Osteocyte (in vitro differentiated cells): ENCODE measurements around the gene AIMP1. TPM values are rescaled to one million over a fixed set of nuclear protein-coding genes. Genes with fewer than 3 reads are reported as not detected.

Experiments
- DNase-seq: peaks from one replicate; pipeline ENCODE4 v3.0.0; 2021; ENCODE audit warnings: mixed read lengths; ENCODE audit not compliant: unreplicated experiment; ENCODE audit errors: extremely low spot score
- H3K27ac Mint-ChIP-seq: one replicate; pipeline ENCODE4 v1.8.0; 2021; ENCODE audit warnings: mild to moderate bottlenecking, mixed read lengths; ENCODE audit not compliant: unreplicated experiment
- H3K27me3 Mint-ChIP-seq: one replicate; pipeline ENCODE4 v1.8.0; 2021; ENCODE audit warnings: mixed read lengths; ENCODE audit not compliant: unreplicated experiment
- H3K36me3 Mint-ChIP-seq: one replicate; pipeline ENCODE4 v1.8.0; 2021; ENCODE audit warnings: mixed read lengths; ENCODE audit not compliant: unreplicated experiment
- H3K4me1 Mint-ChIP-seq: one replicate; pipeline ENCODE4 v1.8.0; 2021; ENCODE audit warnings: mixed read lengths; ENCODE audit not compliant: unreplicated experiment
- H3K4me3 Mint-ChIP-seq: one replicate; pipeline ENCODE4 v1.8.0; 2021; ENCODE audit warnings: mild to moderate bottlenecking, moderate library complexity, mixed read lengths; ENCODE audit not compliant: unreplicated experiment
- H3K9me3 Mint-ChIP-seq: one replicate; pipeline ENCODE4 v1.8.0; 2021; ENCODE audit warnings: mixed read lengths; ENCODE audit not compliant: unreplicated experiment
- total RNA-seq: library from RNA; stranded (reverse); gene quantifications from 2 replicates; pipeline ENCODE4 v1.2.1, GENCODE V29; 2021
- TF ChIP-seq, protein P1 (sequence below): fragments of 200-600 bp; sonication (generic); IDR thresholded peaks from 2 replicates; pipeline ENCODE4 v1.5.0; 2021; ENCODE audit warnings: antibody characterized with exemption, mild to moderate bottlenecking, moderate library complexity

The AIMP1 gene
- total RNA-seq, 1 donor from 2014 or later = 41.2 TPM

DNA sequence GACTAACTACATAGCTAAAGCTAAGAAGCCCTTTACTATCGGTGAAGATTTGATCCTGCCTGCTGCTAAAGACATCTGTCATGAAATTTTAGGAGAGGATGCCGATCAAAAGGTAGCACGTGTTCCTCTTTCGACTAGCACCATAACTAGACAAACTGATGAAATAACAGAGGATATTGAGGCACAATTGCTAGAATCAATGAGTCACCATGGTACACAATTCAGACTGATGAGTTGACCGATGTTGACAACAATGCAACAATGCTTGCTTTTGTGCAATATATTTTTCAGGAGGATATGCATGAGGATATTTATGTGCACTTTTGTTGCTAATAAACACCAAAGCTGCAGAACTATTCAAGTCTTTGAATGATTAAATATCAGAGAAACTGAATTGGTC, 24.7 kb upstream of the AIMP1 start:
- H3K27me3 Mint-ChIP-seq = no peaks in the 10 kb centered on the region
- no peaks in the 10 kb centered on the region for H3K9me3 Mint-ChIP-seq
- H3K4me3 Mint-ChIP-seq = no peak overlapping the region
- no peak for DNase-seq
- H3K4me1 Mint-ChIP-seq = peaks cover 8% of the 10 kb centered on the region
- H3K27ac Mint-ChIP-seq = no peak overlapping the region
- TF ChIP-seq, protein P1, sequence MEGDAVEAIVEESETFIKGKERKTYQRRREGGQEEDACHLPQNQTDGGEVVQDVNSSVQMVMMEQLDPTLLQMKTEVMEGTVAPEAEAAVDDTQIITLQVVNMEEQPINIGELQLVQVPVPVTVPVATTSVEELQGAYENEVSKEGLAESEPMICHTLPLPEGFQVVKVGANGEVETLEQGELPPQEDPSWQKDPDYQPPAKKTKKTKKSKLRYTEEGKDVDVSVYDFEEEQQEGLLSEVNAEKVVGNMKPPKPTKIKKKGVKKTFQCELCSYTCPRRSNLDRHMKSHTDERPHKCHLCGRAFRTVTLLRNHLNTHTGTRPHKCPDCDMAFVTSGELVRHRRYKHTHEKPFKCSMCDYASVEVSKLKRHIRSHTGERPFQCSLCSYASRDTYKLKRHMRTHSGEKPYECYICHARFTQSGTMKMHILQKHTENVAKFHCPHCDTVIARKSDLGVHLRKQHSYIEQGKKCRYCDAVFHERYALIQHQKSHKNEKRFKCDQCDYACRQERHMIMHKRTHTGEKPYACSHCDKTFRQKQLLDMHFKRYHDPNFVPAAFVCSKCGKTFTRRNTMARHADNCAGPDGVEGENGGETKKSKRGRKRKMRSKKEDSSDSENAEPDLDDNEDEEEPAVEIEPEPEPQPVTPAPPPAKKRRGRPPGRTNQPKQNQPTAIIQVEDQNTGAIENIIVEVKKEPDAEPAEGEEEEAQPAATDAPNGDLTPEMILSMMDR = no peak
- H3K36me3 Mint-ChIP-seq = peaks cover 30% of the 10 kb centered on the region

DNA sequence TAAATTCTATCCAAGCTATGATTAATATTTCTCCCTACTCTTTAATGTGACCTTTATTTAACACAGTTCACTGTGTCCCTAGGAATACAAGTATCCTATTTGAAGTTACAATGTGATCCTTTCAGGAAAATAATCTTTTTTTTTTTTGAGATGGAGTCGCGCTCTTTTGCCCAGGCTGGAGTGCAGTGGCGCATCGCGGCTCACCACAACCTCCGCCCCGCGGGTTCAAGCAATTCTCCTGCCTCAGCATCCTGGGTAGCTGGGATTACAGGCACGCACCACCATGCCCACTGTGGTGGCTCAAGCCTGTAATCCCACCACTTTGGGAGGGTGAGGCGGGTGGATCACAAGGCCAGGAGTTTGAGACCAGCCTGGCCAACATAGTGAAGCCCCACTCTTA, 22.3 kb upstream of the AIMP1 start:
- peaks cover 26% of the 10 kb centered on the region for H3K36me3 Mint-ChIP-seq
- H3K4me1 Mint-ChIP-seq = no peaks in the 10 kb centered on the region
- H3K27me3 Mint-ChIP-seq = no peaks in the 10 kb centered on the region
- H3K4me3 Mint-ChIP-seq = no peak overlapping the region
- no peak overlapping the region for H3K27ac Mint-ChIP-seq
- TF ChIP-seq, protein P1 = no peak
- H3K9me3 Mint-ChIP-seq = no peaks in the 10 kb centered on the region
- no peak for DNase-seq

DNA sequence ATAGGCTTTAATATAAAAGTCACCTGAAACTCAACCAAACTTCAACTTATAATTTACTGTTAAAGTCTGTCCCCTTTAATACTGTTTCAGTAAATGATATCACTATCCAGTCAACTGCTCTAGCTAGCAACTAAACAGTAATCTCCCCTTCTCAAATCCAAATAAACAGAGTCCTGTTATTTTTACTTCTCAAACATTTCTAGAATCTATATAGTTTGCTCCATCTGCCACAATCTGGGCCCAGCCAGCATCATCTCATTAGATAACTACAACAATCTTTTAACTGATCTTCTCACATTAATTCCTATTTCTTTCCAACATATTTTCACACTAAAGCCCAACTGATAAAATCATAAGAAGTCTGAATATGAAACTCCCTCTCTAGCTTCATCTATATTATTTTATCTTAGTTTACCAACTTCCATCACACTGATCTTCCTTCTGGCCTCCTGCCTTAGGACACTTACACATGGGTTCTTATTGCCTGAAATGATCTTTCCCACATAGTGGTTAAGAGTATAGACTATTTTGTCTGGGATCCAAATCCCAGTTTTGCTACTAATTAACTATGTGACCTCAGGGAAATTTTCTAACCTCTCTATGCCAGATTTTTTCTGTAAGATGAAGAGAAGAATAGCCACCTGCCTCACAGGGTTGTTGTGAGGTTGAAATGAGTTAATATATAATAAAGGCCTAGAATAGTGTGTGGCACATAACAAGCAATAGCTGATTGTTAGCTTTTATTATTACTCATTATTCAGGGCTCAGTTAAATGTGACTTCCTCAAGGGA, 18.9 kb upstream of the AIMP1 start:
- H3K4me3 Mint-ChIP-seq = no peak overlapping the region
- no peaks in the 10 kb centered on the region for H3K27me3 Mint-ChIP-seq
- DNase-seq = no peak
- H3K9me3 Mint-ChIP-seq = no peaks in the 10 kb centered on the region
- H3K4me1 Mint-ChIP-seq = peaks cover 12% of the 10 kb centered on the region
- H3K36me3 Mint-ChIP-seq = peaks cover 34% of the 10 kb centered on the region
- TF ChIP-seq, protein P1 = no peak
- H3K27ac Mint-ChIP-seq = no peak overlapping the region

DNA sequence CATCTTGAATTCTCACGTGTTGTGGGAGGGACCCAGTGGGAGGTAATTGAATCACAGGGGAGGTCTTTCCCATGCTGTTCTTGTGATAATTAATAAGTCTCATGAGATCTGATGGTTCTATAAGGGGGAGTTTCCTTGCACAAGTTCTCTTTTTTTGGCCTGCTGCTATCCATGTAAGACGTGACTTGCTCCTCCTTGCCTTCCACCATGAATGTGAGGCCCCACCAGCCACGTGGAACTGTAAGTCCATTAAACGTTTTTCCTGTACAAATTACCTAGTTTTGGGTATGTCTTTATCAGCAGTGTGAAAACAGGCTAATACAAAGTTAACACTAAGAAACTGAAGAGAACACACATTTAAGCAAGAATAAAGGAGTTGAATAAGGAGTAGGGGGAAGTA, 16.4 kb upstream of the AIMP1 start:
- H3K36me3 Mint-ChIP-seq = peaks cover 27% of the 10 kb centered on the region
- H3K4me3 Mint-ChIP-seq = no peak overlapping the region
- peaks cover 12% of the 10 kb centered on the region for H3K4me1 Mint-ChIP-seq
- no peaks in the 10 kb centered on the region for H3K27me3 Mint-ChIP-seq
- no peak for DNase-seq
- TF ChIP-seq, protein P1 = no peak
- no peaks in the 10 kb centered on the region for H3K9me3 Mint-ChIP-seq
- H3K27ac Mint-ChIP-seq = no peak overlapping the region

DNA sequence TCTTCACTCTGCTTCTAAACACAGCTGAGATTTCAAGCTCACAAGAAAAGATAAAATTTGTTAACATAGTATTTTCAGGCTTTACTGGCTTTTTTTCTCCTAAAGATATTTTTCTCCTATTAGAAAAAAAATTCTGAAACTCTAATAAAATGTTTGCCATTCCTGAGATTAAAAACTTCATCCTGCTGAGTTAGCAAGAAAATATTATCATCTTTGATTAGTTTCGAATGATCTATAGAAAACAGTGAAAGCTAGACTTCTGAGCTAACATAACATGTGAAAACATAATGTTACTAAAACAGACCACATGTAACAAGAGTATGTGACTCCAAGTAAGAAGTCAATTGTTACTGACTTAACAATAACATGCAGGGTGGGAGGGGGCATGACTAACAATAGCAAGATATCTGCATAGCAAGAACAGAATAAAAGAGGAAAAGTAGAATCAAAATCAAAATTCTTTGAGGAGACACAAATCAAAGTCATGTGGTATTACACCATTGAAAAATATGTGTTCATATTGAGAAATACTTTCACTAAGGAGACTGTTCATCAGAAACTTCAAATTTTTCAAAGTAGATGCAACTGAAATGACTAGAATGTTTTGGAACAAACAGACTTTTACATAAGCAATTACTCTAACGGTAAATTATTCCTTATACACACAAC, 14.8 kb upstream of the AIMP1 start:
- Mint-ChIP-seq H3K9me3 (no peaks in the 10 kb centered on the region), H3K4me3 (no peak overlapping the region), H3K27ac (peak overlapping the region; percentile 9), H3K4me1 (peaks cover 12% of the 10 kb centered on the region), H3K27me3 (no peaks in the 10 kb centered on the region), H3K36me3 (peaks cover 20% of the 10 kb centered on the region)
- TF ChIP-seq, protein P1 = no peak
- no peak for DNase-seq
